Osteocyte (in vitro differentiated cells): ENCODE data around the gene PAK1. TPM values are rescaled to one million over a fixed set of nuclear protein-coding genes. Genes with fewer than 3 reads are reported as not detected.
"Not testable (repeated sequence)": the region's sequence is repeated elsewhere in the genome, so short reads cannot be mapped to it uniquely, and the experiment has no call there.

Experiments
- DNase-seq: peaks from one replicate; pipeline ENCODE4 v3.0.0; 2021; ENCODE audit warnings: mixed read lengths; ENCODE audit not compliant: unreplicated experiment; ENCODE audit errors: extremely low spot score
- H3K27ac Mint-ChIP-seq: one replicate; pipeline ENCODE4 v1.8.0; 2021; ENCODE audit warnings: mild to moderate bottlenecking, mixed read lengths; ENCODE audit not compliant: unreplicated experiment
- H3K27me3 Mint-ChIP-seq: one replicate; pipeline ENCODE4 v1.8.0; 2021; ENCODE audit warnings: mixed read lengths; ENCODE audit not compliant: unreplicated experiment
- H3K36me3 Mint-ChIP-seq: one replicate; pipeline ENCODE4 v1.8.0; 2021; ENCODE audit warnings: mixed read lengths; ENCODE audit not compliant: unreplicated experiment
- H3K4me1 Mint-ChIP-seq: one replicate; pipeline ENCODE4 v1.8.0; 2021; ENCODE audit warnings: mixed read lengths; ENCODE audit not compliant: unreplicated experiment
- H3K4me3 Mint-ChIP-seq: one replicate; pipeline ENCODE4 v1.8.0; 2021; ENCODE audit warnings: mild to moderate bottlenecking, moderate library complexity, mixed read lengths; ENCODE audit not compliant: unreplicated experiment
- H3K9me3 Mint-ChIP-seq: one replicate; pipeline ENCODE4 v1.8.0; 2021; ENCODE audit warnings: mixed read lengths; ENCODE audit not compliant: unreplicated experiment
- CTCF ChIP-seq: fragments of 200-600 bp; sonication (generic); IDR thresholded peaks from 2 replicates; pipeline ENCODE4 v1.5.0; 2021; ENCODE audit warnings: antibody characterized with exemption, mild to moderate bottlenecking, moderate library complexity
- total RNA-seq: library from RNA; stranded (reverse); gene quantifications from 2 replicates; pipeline ENCODE4 v1.2.1, GENCODE V29; 2021

PAK1 gene
- total RNA-seq, 1 donor from 2014 or later: 20.9 TPM

GRCh38 chr11:77303328-77303727 is 170.6 kb downstream of the PAK1 start:
- DNase-seq: no peak
- H3K27ac Mint-ChIP-seq: no peak overlapping the region
- peaks cover 18% of the 10 kb centered on the region for H3K27me3 Mint-ChIP-seq
- no peak overlapping the region for H3K4me3 Mint-ChIP-seq
- no peak for TF ChIP-seq CTCF
- no peaks in the 10 kb centered on the region for H3K4me1 Mint-ChIP-seq
- H3K36me3 Mint-ChIP-seq: no peaks in the 10 kb centered on the region
- H3K9me3 Mint-ChIP-seq: no peaks in the 10 kb centered on the region

GRCh38 chr11:77302752-77303151 is 171.1 kb downstream of the PAK1 start:
- no peak for DNase-seq
- Mint-ChIP-seq H3K4me1 (no peaks in the 10 kb centered on the region), H3K4me3 (no peak overlapping the region), H3K27me3 (peaks cover 12% of the 10 kb centered on the region), H3K9me3 (no peaks in the 10 kb centered on the region), H3K27ac (no peak overlapping the region), H3K36me3 (no peaks in the 10 kb centered on the region)
- no peak for TF ChIP-seq CTCF

DNA sequence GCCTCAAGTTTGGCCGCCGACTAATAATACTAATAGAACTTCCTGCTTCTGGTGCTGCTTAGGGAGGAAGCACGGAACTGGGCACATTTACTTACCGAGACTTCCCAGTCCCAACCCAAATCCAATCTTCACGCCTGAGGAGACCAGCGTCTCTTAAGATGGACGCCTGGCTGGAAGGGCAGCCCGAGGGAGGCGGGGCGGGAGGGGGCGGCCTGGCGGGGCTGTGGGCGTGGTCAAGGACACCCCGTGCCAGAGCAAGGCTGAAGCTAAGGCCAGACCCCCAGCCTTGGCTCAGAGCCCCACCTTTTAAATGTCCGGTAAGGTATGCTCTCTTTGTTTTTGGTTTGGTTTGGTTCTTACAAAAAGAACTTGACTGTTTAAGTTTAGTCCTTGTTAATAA is 172.4 kb downstream of the PAK1 start, which contains the start of gene GDPD4:
TSS of gene GDPD4 (minus strand) at position 177 of the 400 bp plus-strand sequence. CDS start 16,549 bp downstream, outside the sequence.
- Mint-ChIP-seq H3K9me3 (no peaks in the 10 kb centered on the region), H3K4me3 (no peak within 1 kb of the TSS), H3K36me3 (no peaks in the 10 kb centered on the region), H3K27me3 (peaks cover 9% of the 10 kb centered on the region), H3K27ac (no peak within 1 kb of the TSS), H3K4me1 (no peaks in the 10 kb centered on the region)
- DNase-seq: no peak
- TF ChIP-seq CTCF: no peak

- TF ChIP-seq CTCF: no peak
- no peak overlapping the region for H3K27ac Mint-ChIP-seq
These were observed 173.2 kb downstream of the PAK1 start for GRCh38 chr11:77300695-77301094.

GRCh38 chr11:77300028-77300427 is 173.9 kb downstream of the PAK1 start:
- H3K4me1 Mint-ChIP-seq, H3K4me3 Mint-ChIP-seq, DNase-seq, H3K27ac Mint-ChIP-seq, H3K36me3 Mint-ChIP-seq, H3K9me3 Mint-ChIP-seq, H3K27me3 Mint-ChIP-seq: not testable (repeated sequence)

More at GRCh38 chr11:77300695-77301094, 173.2 kb downstream of the PAK1 start:
- no peak for DNase-seq
- H3K9me3 Mint-ChIP-seq: no peaks in the 10 kb centered on the region
- H3K36me3 Mint-ChIP-seq: no peaks in the 10 kb centered on the region
- no peaks in the 10 kb centered on the region for H3K4me1 Mint-ChIP-seq
- no peak overlapping the region for H3K4me3 Mint-ChIP-seq
- H3K27me3 Mint-ChIP-seq: peaks cover 9% of the 10 kb centered on the region

GRCh38 chr11:77299528-77299993 is 174.3 kb downstream of the PAK1 start:
- Mint-ChIP-seq H3K27ac (no peak overlapping the region), H3K36me3 (no peaks in the 10 kb centered on the region), H3K9me3 (no peaks in the 10 kb centered on the region), H3K4me1 (no peaks in the 10 kb centered on the region), H3K27me3 (peaks cover 10% of the 10 kb centered on the region), H3K4me3 (no peak overlapping the region)
- no peak for DNase-seq
- TF ChIP-seq CTCF: no peak
